Activated T-cell treated with anti-CD3 and anti-CD28 coated beads for 48 hours (primary cell): ENCODE measurements around the gene ZNF616.
"Not testable (repeated sequence)": the region's sequence is repeated elsewhere in the genome, so short reads cannot be mapped to it uniquely, and the experiment has no call there.

Experiments used
- DNase-seq: peaks from one replicate; pipeline ENCODE4 v3.0.0-alpha.2; 2020; ENCODE audit warnings: low read depth

Gene ZNF616

DNA sequence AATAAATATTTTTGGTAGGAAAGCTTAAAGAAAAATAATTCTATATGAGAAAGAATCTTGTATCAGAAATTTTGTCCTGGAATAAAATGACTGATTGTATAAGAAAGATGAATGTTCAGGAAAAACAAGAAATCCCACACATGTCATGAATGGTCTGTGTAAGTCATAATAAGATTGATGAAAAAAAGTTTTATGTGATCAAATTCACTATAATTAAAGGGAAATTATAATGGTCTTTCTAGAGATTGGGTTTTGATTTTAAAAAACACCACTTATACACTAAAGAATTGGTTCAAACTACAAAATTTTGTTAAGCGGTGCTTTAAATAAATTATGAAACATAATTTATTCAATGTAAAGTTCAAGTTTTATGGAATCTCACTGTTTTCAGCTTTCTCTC lies 37.0 kb downstream of the ZNF616 start:
- no peak for DNase-seq

DNA sequence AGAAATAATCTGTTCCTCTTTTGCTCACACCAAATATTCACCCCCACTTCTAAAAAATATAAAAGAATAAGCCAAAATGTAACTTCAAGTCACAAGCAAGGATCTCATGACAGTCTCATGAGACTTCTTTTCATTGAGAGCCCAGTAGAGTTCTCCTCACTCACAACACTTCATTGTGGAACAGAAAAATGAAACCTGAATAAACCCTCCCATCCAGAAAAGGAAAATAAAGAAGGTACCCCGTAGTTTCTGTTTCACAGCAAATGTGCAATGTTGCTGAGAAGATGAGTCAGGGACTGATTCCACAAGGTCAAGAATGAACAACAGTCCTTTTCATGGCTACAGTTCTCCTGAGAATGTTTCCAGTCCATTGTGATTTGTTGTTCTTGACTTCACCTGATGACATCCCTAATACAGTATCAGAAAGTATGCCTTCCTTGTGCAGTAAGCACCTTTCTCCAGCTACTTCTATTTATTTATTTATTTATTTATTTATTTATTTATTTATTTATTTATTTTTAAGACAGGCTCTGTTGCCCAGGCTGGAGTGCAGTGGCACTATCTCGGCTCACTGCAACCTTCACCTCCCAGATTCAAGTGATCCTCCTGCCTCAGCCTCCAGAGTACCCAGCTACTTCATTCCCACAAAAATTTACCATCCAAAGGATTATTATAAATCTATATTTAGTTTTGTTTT lies 37.7 kb downstream of the ZNF616 start:
- no peak for DNase-seq

DNA sequence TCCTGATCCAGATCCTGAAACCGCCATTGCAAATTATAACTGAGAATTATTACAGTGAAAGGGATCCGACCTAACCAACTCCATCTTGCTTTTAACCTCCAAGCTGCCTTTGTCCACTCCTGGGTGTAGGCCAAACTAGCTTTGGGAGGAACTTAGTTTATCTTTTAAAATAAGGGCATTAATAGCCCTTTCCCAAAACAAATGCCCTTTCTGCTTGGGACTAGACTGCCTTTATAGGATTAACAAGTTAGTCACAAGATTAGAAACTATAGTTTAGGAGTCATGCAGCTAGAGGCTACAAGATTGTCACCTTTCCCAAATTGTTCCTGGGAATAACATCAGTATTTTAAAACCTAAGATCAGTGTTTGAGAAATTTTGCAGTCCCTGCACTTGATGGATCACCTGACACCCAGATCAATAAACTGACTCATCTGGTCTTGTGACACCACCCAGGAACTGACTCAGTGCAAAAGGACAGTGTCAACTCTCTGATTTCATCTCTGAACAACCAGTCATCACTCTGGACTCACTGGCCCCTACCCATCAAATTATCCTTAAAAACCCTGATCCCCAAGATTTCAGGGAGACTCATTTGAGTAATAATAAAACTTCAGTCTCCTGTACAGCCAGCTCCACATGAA lies 40.1 kb downstream of the ZNF616 start:
- DNase-seq: no peak

GRCh38 chr19:52096416-52096815 lies 43.3 kb downstream of the ZNF616 start:
- DNase-seq: not testable (repeated sequence)

GRCh38 chr19:52095172-52096014 lies 44.3 kb downstream of the ZNF616 start, which contains the start of gene ZNF841:
Gene ZNF841 (minus strand): TSS chr19:52095765. CDS start chr19:52084801, 10,964 bp downstream.
- peak; percentile 85 for DNase-seq

GRCh38 chr19:52094526-52095130 lies 45.1 kb downstream of the ZNF616 start:
- no peak for DNase-seq

GRCh38 chr19:52086481-52086880 lies 53.3 kb downstream of the ZNF616 start:
- no peak for DNase-seq

DNA sequence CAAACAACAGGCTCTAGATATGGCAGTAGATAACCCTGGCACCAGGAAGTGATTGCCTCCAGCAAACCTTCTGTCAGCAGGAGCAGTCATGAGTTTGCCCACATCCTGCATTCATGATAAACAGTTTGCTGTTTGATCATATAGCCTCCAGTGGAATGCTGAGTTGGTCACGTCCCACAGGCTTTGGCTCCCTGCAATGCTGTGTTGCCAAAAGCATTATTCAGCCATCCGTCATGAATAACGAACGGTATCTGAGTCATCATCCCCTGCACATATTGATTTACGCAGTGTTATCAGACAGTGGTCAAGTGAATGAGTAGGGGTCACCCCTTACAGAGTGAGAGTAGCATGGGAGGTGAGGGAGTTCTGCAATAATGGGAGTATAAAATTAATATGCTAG lies 69.2 kb downstream of the ZNF616 start:
- no peak for DNase-seq

- no peak for DNase-seq
Measured at GRCh38 chr19:52069653-52070052, 70.1 kb downstream of the ZNF616 start.

DNA sequence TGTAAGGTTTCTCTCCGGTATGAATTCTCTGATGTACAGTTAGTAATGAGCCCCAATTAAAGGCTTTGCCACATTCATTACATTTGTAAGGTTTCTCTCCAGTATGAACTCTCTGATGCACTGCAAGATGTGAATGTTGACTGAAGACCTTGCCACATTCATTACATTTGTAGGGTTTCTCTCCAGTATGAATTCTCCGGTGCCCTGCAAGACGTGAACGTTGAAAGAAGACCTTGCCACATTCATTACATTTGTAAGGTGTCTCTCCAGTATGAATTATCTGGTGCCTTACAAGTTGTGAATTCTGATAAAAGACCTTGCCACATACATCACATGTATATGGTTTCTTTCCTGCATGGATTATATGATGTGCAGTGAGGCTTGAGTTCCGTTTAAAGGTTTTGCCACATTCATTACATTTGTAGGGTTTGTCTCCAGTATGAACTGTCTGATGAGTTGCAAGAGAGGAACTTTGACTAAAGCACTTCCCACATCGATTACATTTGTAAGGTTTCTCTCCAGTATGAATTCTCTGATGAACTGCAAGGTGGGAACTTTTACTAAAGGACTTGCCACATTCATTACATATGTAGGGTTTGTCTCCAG lies 73.4 kb downstream of the ZNF616 start:
- no peak for DNase-seq

DNA sequence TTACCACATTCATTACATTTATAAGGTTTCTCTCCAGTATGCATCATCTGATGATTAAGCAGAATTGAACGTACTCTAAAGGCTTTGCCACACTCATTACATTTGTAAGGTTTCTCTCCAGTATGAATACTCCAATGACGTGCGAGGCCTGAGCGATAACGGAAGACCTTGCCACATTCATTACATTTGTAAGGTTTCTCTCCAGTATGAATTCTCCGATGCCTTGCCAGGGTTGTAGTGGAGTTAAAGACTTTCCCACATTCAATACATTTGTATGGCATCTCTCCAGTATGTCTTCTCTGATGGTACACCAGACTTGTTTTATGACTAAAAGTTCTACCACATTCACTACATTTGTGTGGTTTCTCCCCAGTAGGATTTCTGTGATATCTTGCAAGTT lies 74.3 kb downstream of the ZNF616 start:
- DNase-seq: no peak
